Nephron progenitor cell (in vitro differentiated cells): ENCODE results near the gene BUB3.
A peak's percentile ranks its signal among the peaks of the same experiment; 100 is the strongest.

Experiments used
- DNase-seq: peaks from one replicate; pipeline ENCODE4 v3.0.0; 2021
- H3K27ac Mint-ChIP-seq: 2 replicates; pipeline ENCODE4 v1.8.0; 2021; ENCODE audit warnings: mild to moderate bottlenecking, moderate library complexity, mixed read lengths
- H3K27me3 Mint-ChIP-seq: 2 replicates; pipeline ENCODE4 v1.8.0; 2021; ENCODE audit warnings: mild to moderate bottlenecking, low read depth, mixed read lengths; ENCODE audit not compliant: poor library complexity
- H3K36me3 Mint-ChIP-seq: 2 replicates; pipeline ENCODE4 v1.8.0; 2021; ENCODE audit warnings: low read depth, mixed read lengths
- H3K4me1 Mint-ChIP-seq: 2 replicates; pipeline ENCODE4 v1.8.0; 2021; ENCODE audit warnings: mixed read lengths
- H3K4me3 Mint-ChIP-seq: 2 replicates; pipeline ENCODE4 v1.8.0; 2021; ENCODE audit warnings: mild to moderate bottlenecking, moderate library complexity, mixed read lengths
- H3K9me3 Mint-ChIP-seq: 2 replicates; pipeline ENCODE4 v1.8.0; 2021; ENCODE audit warnings: mild to moderate bottlenecking, moderate library complexity, mixed read lengths
- TF ChIP-seq, protein P1 (sequence below): fragments of 200-600 bp; sonication (generic); IDR thresholded peaks from 2 replicates; pipeline ENCODE4 v1.5.0; 2021; ENCODE audit warnings: antibody characterized with exemption

The BUB3 gene

DNA sequence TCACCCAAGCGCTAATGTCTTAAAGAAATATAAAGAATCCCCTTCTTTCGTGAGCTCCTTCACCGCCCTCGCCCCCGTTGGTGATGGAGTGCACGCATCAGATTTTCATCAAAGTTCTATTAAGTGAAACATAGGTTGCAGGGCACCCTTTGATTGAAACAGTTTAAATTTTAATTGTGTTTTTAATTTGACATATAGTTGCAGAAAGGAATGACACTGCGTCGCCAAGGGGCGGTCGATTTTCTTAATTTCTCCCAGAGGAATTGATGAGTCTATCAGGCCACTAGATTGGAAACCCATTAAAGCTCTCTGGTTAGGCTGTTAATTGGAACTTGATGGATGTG lies 10.4 kb upstream of the BUB3 start:
- DNase-seq = no peak
- no peak overlapping the region for H3K27ac Mint-ChIP-seq
- H3K27me3 Mint-ChIP-seq = peaks cover 100% of the 10 kb centered on the region
- H3K9me3 Mint-ChIP-seq = no peaks in the 10 kb centered on the region
- H3K4me1 Mint-ChIP-seq = peaks cover 28% of the 10 kb centered on the region
- TF ChIP-seq, protein P1, sequence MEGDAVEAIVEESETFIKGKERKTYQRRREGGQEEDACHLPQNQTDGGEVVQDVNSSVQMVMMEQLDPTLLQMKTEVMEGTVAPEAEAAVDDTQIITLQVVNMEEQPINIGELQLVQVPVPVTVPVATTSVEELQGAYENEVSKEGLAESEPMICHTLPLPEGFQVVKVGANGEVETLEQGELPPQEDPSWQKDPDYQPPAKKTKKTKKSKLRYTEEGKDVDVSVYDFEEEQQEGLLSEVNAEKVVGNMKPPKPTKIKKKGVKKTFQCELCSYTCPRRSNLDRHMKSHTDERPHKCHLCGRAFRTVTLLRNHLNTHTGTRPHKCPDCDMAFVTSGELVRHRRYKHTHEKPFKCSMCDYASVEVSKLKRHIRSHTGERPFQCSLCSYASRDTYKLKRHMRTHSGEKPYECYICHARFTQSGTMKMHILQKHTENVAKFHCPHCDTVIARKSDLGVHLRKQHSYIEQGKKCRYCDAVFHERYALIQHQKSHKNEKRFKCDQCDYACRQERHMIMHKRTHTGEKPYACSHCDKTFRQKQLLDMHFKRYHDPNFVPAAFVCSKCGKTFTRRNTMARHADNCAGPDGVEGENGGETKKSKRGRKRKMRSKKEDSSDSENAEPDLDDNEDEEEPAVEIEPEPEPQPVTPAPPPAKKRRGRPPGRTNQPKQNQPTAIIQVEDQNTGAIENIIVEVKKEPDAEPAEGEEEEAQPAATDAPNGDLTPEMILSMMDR = no peak
- no peak overlapping the region for H3K4me3 Mint-ChIP-seq
- H3K36me3 Mint-ChIP-seq = no peaks in the 10 kb centered on the region

DNA sequence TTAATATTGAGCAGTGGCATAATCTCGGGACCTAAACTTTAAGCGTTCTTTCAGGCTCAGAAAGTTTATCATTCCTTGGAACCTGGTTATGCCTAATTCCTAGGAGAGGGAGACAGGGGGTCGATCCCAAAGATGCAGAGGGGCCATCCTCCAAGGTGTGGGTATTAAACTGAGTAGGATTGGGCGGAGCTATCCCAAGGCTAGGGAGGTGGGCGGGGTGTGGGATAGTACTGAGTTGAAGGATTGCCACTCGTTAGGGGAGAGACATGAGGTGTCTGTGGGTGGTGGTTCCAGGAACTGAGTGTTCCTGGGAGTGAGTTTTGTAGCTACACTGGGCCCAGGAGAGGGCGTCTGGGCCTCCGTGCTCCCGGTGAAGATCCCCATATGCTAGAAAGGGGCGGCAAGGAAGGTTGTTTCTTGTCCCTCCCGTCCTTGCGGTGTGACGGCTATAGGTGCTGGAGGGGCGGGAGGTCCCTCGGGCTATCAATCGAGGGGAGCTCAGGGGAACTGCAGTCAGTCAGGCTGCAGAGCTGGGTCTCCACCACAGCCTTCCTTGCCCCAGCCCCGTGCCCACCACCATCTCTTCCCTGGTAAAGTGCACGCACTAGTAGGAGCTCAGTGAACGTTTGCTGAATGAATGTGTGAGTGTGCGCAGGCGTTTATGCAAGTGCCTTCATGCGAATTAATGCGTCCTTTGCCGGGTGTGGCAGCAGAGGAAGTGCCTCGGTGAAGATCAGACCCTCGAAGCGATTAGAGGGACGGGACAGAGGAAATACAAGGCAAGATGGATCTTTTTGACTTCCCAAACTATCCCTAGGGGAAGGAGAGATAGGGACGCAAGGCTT lies 9.3 kb upstream of the BUB3 start:
- Mint-ChIP-seq H3K4me3 (no peak overlapping the region), H3K9me3 (no peaks in the 10 kb centered on the region), H3K27ac (no peak overlapping the region), H3K4me1 (peaks cover 26% of the 10 kb centered on the region), H3K27me3 (peaks cover 100% of the 10 kb centered on the region), H3K36me3 (no peaks in the 10 kb centered on the region)
- TF ChIP-seq, protein P1 = no peak
- peak; percentile 29 for DNase-seq

DNA sequence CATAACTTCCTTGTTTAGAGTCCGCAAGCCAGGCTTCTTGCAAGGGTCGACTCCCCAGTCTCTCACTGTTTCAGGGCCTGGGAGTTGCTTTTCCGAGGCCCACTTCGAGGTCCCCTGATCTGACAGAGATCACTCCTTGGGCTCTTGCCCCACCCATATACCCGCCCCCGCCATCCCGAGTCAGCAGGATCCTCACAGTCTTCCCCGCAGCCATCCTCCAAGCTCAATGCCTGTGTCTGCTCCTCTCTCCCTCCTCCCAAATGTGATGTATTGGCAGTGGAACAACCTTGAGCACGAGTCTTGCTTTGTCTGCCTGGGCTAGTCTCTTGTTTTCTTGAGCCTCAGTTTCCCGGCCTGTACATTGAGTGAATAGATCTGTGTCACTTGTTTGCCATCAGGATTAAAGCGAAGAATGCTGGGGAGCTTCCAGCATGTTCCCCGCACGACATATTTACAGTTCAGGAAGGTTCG lies 8.6 kb upstream of the BUB3 start:
- Mint-ChIP-seq H3K4me3 (no peak overlapping the region), H3K4me1 (peaks cover 31% of the 10 kb centered on the region), H3K9me3 (no peaks in the 10 kb centered on the region), H3K36me3 (no peaks in the 10 kb centered on the region), H3K27ac (no peak overlapping the region), H3K27me3 (peaks cover 100% of the 10 kb centered on the region)
- TF ChIP-seq, protein P1 = no peak
- DNase-seq = no peak

DNA sequence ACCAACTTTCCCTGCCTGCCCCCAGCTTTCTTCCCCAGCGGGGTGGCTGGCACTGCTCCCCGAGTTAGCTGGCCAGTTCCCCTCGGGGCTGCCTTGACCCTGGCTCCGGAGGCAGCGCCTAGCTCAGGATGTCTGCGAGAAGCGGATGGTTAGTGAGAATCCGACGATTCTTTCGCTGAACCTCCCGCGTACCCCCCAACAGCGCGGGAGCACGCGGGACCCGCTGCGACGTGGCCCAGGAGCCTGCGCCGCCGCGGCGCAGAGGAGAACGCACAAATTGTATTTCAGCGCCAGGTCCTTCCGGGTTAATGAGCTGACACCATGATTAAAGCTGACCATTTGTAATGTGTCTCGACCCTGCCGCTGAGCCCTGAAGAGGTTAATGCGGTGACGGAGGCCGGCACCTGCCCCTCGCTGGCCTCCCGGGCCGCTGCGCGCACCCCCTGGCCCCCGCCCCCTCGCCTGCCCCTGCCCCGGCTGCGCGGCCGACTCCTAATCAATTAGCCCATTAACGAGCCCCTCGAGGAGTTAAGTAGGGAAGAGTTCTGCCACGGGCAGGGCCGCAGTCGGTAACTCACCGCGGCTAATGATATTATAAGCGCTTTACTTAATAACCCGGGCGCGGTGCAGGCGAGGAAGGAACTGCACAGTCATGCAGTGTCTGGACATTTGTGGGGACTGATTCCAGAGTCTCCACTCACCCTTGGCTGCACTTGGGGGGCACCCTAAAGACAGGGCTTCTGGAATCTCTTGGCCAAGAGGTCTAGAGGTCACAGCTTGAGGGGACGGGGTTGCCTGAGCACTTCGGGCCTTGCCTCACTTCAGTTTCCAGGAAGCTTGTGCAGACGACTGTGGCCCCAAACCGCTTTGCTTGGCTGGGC lies 7.9 kb upstream of the BUB3 start:
- DNase-seq = peak; percentile 35
- Mint-ChIP-seq H3K27ac (no peak overlapping the region), H3K36me3 (no peaks in the 10 kb centered on the region), H3K9me3 (no peaks in the 10 kb centered on the region), H3K27me3 (peaks cover 100% of the 10 kb centered on the region), H3K4me1 (peaks cover 31% of the 10 kb centered on the region), H3K4me3 (peak overlapping the region; percentile 28)
- TF ChIP-seq, protein P1 = no peak

DNA sequence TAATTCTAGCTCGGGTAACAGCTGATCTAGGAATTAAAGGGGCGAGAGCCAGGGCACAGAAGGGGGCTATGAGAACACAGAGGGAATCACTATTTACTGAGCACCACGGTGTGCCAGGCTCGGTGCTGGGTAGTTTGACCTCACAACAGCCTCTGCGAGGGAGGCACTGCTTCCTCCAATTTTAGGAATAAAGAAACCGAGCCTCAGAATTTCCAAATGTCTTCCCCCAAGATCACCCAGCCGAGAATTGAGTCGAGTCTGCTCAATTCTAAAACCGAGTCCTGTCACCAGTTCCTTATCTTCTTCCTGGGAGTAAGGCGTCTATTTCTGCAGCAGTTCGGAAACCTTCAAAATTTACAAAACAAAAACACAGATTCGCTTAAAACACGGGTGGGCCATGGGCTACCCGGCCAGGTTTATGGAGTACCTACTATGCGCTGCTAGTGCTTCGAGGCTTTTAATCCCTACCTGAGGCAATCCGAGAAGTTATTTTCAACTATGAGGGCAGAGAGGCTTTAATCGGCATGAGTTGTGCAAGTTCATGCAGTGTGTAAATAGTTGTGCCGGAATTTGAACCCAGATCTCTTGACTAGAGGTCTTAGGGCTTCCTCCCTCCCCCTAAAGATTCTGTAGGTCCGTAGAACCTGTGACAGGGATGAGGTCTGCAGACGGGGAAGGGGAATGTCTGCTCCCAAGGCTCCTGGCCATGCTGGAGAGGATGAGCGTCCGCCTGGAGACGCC lies 7.1 kb upstream of the BUB3 start:
- Mint-ChIP-seq H3K4me3 (peak overlapping the region; percentile 28), H3K27ac (no peak overlapping the region), H3K27me3 (peaks cover 100% of the 10 kb centered on the region), H3K4me1 (peaks cover 31% of the 10 kb centered on the region), H3K9me3 (no peaks in the 10 kb centered on the region), H3K36me3 (no peaks in the 10 kb centered on the region)
- TF ChIP-seq, protein P1 = no peak
- DNase-seq = no peak
